GM23338 (cell line): ENCODE results near the gene TMPRSS6.

Source experiments
- CREB1 ChIP-seq: fragments of 250-450 bp; sonication (Bioruptor Pico); IDR thresholded peaks from 2 replicates; pipeline ENCODE4 v1.5.0; 2020; ENCODE audit warnings: low read depth, mild to moderate bottlenecking, moderate library complexity
- CTCF ChIP-seq, 2 experiments: fragments of 200-600 bp in 1 of 2; sonication (generic) in 1 of 2; conservative IDR thresholded peaks; 2 replicates each; pipeline versions ENCODE4 v1.5.1 to v1.6.1; 2016 to 2017; ENCODE audit warnings: antibody characterized with exemption in 2 of 2, low read depth in 2 of 2, mild to moderate bottlenecking in 2 of 2, moderate library complexity in 1 of 2
- ETS1 ChIP-seq: IDR thresholded peaks from 2 replicates; pipeline ENCODE4 v1.6.1; 2016; ENCODE audit warnings: antibody characterized with exemption
- EZH2 ChIP-seq: fragments of 200-600 bp; sonication (generic); IDR thresholded peaks from one replicate; pipeline ENCODE4 v1.8.0; 2017; ENCODE audit warnings: antibody characterized with exemption, mild to moderate bottlenecking, low read depth; ENCODE audit not compliant: unreplicated experiment
- EZH2phosphoT487 ChIP-seq: fragments of 200-600 bp; sonication (generic); IDR thresholded peaks from one replicate; pipeline ENCODE4 v1.8.1; 2018; ENCODE audit warnings: antibody characterized with exemption; ENCODE audit not compliant: unreplicated experiment
- JUNB ChIP-seq: IDR thresholded peaks from one replicate; pipeline ENCODE4 v1.6.1; 2016; ENCODE audit warnings: antibody characterized with exemption; ENCODE audit not compliant: unreplicated experiment
- NANOG ChIP-seq: IDR thresholded peaks from 2 replicates; pipeline ENCODE4 v1.6.1; 2016; ENCODE audit warnings: antibody characterized with exemption, borderline replicate concordance
- POLR2AphosphoS5 ChIP-seq: IDR thresholded peaks from 2 replicates; pipeline ENCODE4 v1.6.1; 2016; ENCODE audit warnings: antibody characterized with exemption, low read depth
- REST ChIP-seq: IDR thresholded peaks from one replicate; pipeline ENCODE4 v1.6.1; 2018; ENCODE audit warnings: antibody characterized with exemption; ENCODE audit not compliant: unreplicated experiment
- STAT1 ChIP-seq: IDR thresholded peaks from one replicate; pipeline ENCODE4 v1.6.1; 2016; ENCODE audit warnings: antibody characterized with exemption; ENCODE audit not compliant: unreplicated experiment
- ZNF114 ChIP-seq: fragments of 250-450 bp; sonication (Bioruptor Pico); IDR thresholded peaks from 2 replicates; pipeline ENCODE4 v1.5.0; 2020; ENCODE audit warnings: mild to moderate bottlenecking, moderate library complexity
- ZNF331 ChIP-seq: fragments of 250-450 bp; sonication (Bioruptor Pico); IDR thresholded peaks from 2 replicates; pipeline ENCODE4 v1.5.0; 2020; ENCODE audit warnings: low read depth, mild to moderate bottlenecking, moderate library complexity
- TF ChIP-seq, protein P1 (sequence below): fragments of 250-450 bp; sonication (Bioruptor Pico); IDR thresholded peaks from 2 replicates; pipeline ENCODE4 v1.5.0; 2020; ENCODE audit warnings: mild to moderate bottlenecking, moderate library complexity

DNA sequence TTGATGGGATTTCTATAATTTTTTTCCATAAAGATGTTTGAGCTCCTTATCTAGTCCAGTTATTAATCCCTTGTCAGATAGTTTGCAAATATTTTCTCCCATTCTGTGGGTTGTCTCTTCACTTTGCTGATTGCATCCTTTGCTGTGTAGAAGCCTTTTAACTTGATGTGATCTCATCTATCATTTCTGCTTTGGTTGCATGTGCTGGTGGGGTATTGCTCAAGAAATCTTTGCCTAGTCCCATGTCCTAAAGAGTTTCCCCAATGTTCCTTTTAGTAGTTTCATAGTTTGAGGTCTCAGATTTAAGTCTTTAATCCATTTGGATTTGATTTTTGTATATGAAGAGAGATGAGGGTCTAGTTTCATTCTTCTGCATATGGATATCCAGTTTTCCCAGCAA lies 41.9 kb upstream of the TMPRSS6 start:
- TF ChIP-seq POLR2AphosphoS5 (no peak), CTCF (conservative IDR thresholded peaks at IDR 0.05; ENCODE audit: low read depth in 2 of 2) (no peak), REST (no peak), EZH2 (no peak), STAT1 (no peak), EZH2phosphoT487 (no peak), ZNF331 (no peak), JUNB (no peak), CREB1 (CRISPR knock-in tag) (no peak), ETS1 (no peak), ZNF114 (CRISPR knock-in tag) (no peak), NANOG (no peak)
- TF ChIP-seq, protein P1, sequence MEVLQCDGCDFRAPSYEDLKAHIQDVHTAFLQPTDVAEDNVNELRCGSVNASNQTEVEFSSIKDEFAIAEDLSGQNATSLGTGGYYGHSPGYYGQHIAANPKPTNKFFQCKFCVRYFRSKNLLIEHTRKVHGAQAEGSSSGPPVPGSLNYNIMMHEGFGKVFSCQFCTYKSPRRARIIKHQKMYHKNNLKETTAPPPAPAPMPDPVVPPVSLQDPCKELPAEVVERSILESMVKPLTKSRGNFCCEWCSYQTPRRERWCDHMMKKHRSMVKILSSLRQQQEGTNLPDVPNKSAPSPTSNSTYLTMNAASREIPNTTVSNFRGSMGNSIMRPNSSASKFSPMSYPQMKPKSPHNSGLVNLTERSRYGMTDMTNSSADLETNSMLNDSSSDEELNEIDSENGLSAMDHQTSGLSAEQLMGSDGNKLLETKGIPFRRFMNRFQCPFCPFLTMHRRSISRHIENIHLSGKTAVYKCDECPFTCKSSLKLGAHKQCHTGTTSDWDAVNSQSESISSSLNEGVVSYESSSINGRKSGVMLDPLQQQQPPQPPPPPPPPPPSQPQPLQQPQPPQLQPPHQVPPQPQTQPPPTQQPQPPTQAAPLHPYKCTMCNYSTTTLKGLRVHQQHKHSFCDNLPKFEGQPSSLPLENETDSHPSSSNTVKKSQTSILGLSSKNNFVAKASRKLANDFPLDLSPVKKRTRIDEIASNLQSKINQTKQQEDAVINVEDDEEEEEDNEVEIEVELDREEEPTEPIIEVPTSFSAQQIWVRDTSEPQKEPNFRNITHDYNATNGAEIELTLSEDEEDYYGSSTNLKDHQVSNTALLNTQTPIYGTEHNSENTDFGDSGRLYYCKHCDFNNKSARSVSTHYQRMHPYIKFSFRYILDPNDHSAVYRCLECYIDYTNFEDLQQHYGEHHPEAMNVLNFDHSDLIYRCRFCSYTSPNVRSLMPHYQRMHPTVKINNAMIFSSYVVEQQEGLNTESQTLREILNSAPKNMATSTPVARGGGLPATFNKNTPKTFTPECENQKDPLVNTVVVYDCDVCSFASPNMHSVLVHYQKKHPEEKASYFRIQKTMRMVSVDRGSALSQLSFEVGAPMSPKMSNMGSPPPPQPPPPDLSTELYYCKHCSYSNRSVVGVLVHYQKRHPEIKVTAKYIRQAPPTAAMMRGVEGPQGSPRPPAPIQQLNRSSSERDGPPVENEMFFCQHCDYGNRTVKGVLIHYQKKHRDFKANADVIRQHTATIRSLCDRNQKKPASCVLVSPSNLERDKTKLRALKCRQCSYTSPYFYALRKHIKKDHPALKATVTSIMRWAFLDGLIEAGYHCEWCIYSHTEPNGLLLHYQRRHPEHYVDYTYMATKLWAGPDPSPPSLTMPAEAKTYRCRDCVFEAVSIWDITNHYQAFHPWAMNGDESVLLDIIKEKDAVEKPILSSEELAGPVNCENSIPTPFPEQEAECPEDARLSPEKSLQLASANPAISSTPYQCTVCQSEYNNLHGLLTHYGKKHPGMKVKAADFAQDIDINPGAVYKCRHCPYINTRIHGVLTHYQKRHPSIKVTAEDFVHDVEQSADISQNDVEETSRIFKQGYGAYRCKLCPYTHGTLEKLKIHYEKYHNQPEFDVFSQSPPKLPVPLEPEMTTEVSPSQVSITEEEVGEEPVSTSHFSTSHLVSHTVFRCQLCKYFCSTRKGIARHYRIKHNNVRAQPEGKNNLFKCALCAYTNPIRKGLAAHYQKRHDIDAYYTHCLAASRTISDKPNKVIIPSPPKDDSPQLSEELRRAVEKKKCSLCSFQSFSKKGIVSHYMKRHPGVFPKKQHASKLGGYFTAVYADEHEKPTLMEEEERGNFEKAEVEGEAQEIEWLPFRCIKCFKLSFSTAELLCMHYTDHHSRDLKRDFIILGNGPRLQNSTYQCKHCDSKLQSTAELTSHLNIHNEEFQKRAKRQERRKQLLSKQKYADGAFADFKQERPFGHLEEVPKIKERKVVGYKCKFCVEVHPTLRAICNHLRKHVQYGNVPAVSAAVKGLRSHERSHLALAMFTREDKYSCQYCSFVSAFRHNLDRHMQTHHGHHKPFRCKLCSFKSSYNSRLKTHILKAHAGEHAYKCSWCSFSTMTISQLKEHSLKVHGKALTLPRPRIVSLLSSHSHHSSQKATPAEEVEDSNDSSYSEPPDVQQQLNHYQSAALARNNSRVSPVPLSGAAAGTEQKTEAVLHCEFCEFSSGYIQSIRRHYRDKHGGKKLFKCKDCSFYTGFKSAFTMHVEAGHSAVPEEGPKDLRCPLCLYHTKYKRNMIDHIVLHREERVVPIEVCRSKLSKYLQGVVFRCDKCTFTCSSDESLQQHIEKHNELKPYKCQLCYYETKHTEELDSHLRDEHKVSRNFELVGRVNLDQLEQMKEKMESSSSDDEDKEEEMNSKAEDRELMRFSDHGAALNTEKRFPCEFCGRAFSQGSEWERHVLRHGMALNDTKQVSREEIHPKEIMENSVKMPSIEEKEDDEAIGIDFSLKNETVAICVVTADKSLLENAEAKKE, result no peak
